ENCODE data around the gene TMBIM6.

DNA sequence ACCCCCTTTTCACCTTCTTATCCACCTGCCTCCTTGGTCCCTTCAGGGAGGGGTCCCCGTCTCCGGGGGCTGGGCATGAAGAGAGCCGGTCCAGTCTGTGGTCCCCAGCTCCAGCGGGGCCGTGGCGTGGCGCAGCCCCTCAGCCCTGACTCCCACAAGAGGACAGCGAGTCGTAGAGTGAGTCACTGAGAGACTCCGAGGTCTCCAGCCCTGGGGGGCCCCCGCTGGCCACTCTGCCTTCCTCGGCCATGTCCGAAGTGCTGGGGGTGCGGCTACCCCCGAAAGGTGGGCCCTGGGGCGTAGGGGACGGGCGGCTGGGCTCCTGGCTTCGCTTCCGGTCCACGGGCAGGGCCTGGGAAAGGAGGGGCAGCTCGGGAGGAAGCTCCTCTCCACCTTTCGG lies 50.3 kb downstream of the TMBIM6 start:
- TF ChIP-seq, protein P1, sequence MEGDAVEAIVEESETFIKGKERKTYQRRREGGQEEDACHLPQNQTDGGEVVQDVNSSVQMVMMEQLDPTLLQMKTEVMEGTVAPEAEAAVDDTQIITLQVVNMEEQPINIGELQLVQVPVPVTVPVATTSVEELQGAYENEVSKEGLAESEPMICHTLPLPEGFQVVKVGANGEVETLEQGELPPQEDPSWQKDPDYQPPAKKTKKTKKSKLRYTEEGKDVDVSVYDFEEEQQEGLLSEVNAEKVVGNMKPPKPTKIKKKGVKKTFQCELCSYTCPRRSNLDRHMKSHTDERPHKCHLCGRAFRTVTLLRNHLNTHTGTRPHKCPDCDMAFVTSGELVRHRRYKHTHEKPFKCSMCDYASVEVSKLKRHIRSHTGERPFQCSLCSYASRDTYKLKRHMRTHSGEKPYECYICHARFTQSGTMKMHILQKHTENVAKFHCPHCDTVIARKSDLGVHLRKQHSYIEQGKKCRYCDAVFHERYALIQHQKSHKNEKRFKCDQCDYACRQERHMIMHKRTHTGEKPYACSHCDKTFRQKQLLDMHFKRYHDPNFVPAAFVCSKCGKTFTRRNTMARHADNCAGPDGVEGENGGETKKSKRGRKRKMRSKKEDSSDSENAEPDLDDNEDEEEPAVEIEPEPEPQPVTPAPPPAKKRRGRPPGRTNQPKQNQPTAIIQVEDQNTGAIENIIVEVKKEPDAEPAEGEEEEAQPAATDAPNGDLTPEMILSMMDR (IDR thresholded peaks at IDR 0.05; ENCODE audit: low read depth, low read length, poor library complexity, severe bottlenecking): no peak
- TF ChIP-seq EZH2phosphoT487 (IDR thresholded peaks at IDR 0.05; ENCODE audit: borderline replicate concordance, low read length): no peak
